ENCODE measurements around the gene MEIS2. TPM values are rescaled to one million over a fixed set of nuclear protein-coding genes. Genes with fewer than 3 reads are reported as not detected.

MEIS2 gene
- total RNA-seq, 1 donor from 2014 or later: 35.6 TPM

- H4K20me1 ChIP-seq (ENCODE audit: insufficient read depth, low read length): peaks cover 57% of the 10 kb centered on the region
- DNase-seq (ENCODE audit: low read depth) (no peak), FAIRE-seq (no peak)
- H3K79me2 ChIP-seq (ENCODE audit: insufficient read depth, low read length): peaks cover 96% of the 10 kb centered on the region
- H3K4me3 Mint-ChIP-seq (ENCODE audit: unreplicated experiment): no peak overlapping the region
- H3K27ac ChIP-seq (ENCODE audit: low read depth, low read length): no peak overlapping the region
- H3K4me1 Mint-ChIP-seq (ENCODE audit: low read depth, unreplicated experiment): peaks cover 6% of the 10 kb centered on the region
- H3K4me3 ChIP-seq (ENCODE audit: insufficient read depth, low read depth, low read length): no peak overlapping the region
- peaks cover 59% of the 10 kb centered on the region for H3K36me3 ChIP-seq (ENCODE audit: insufficient read depth, low read length)
- H3K36me3 Mint-ChIP-seq (ENCODE audit: low read depth, unreplicated experiment): peaks cover 7% of the 10 kb centered on the region
- H3K4me2 ChIP-seq (ENCODE audit: low read length): no peak overlapping the region
- no peak overlapping the region for H3K27ac Mint-ChIP-seq (ENCODE audit: unreplicated experiment)
- no peaks in the 10 kb centered on the region for H3K9me3 ChIP-seq (ENCODE audit: insufficient read depth, low read depth, low read length)
- peaks cover 7% of the 10 kb centered on the region for H3K4me1 ChIP-seq (ENCODE audit: insufficient read depth, low read length)
- no peaks in the 10 kb centered on the region for H3K9me3 Mint-ChIP-seq (ENCODE audit: unreplicated experiment)
- H3K27me3 ChIP-seq (ENCODE audit: insufficient read depth, low read length): no peaks in the 10 kb centered on the region
- H3K9ac ChIP-seq (ENCODE audit: low read length): no peak overlapping the region
- no peaks in the 10 kb centered on the region for H3K27me3 Mint-ChIP-seq (ENCODE audit: low read depth, unreplicated experiment)
- TF ChIP-seq CTCF (IDR thresholded peaks at IDR 0.05; ENCODE audit: insufficient read depth, low read depth, low read length) (no peak), EZH2 (IDR thresholded peaks at IDR 0.05; ENCODE audit: insufficient read depth, low read length) (no peak)
- no peak overlapping the region for H2AFZ ChIP-seq (ENCODE audit: low read depth, low read length)
Measured at GRCh38 chr15:37086120-37086519, 14.2 kb downstream of the MEIS2 start.

- Histone ChIP-seq H3K4me3 (ENCODE audit: insufficient read depth, low read depth, low read length) (no peak overlapping the region), H3K27me3 (ENCODE audit: insufficient read depth, low read length) (no peaks in the 10 kb centered on the region), H3K36me3 (ENCODE audit: insufficient read depth, low read length) (peaks cover 55% of the 10 kb centered on the region), H3K4me1 (ENCODE audit: insufficient read depth, low read length) (peaks cover 14% of the 10 kb centered on the region), H3K27ac (ENCODE audit: low read depth, low read length) (no peak overlapping the region), H3K79me2 (ENCODE audit: insufficient read depth, low read length) (peaks cover 91% of the 10 kb centered on the region), H3K9ac (ENCODE audit: low read length) (no peak overlapping the region), H4K20me1 (ENCODE audit: insufficient read depth, low read length) (peaks cover 50% of the 10 kb centered on the region), H3K4me2 (ENCODE audit: low read length) (no peak overlapping the region), H2AFZ (ENCODE audit: low read depth, low read length) (no peak overlapping the region), H3K9me3 (ENCODE audit: insufficient read depth, low read depth, low read length) (no peaks in the 10 kb centered on the region)
- Mint-ChIP-seq H3K4me1 (ENCODE audit: low read depth, unreplicated experiment) (peaks cover 6% of the 10 kb centered on the region), H3K27ac (ENCODE audit: unreplicated experiment) (no peak overlapping the region), H3K36me3 (ENCODE audit: low read depth, unreplicated experiment) (peaks cover 7% of the 10 kb centered on the region), H3K27me3 (ENCODE audit: low read depth, unreplicated experiment) (no peaks in the 10 kb centered on the region), H3K4me3 (ENCODE audit: unreplicated experiment) (no peak overlapping the region), H3K9me3 (ENCODE audit: unreplicated experiment) (no peaks in the 10 kb centered on the region)
- DNase-seq (ENCODE audit: low read depth): no peak
- peak; percentile 39 for FAIRE-seq
- TF ChIP-seq EZH2 (IDR thresholded peaks at IDR 0.05; ENCODE audit: insufficient read depth, low read length) (no peak), CTCF (IDR thresholded peaks at IDR 0.05; ENCODE audit: insufficient read depth, low read depth, low read length) (no peak)
Measured at GRCh38 chr15:37084602-37085001, 15.7 kb downstream of the MEIS2 start.

- Histone ChIP-seq H3K27me3 (ENCODE audit: insufficient read depth, low read length) (no peaks in the 10 kb centered on the region), H4K20me1 (ENCODE audit: insufficient read depth, low read length) (peaks cover 50% of the 10 kb centered on the region), H3K9ac (ENCODE audit: low read length) (no peak overlapping the region), H3K79me2 (ENCODE audit: insufficient read depth, low read length) (peaks cover 91% of the 10 kb centered on the region), H3K9me3 (ENCODE audit: insufficient read depth, low read depth, low read length) (no peaks in the 10 kb centered on the region), H3K4me2 (ENCODE audit: low read length) (no peak overlapping the region), H3K4me3 (ENCODE audit: insufficient read depth, low read depth, low read length) (no peak overlapping the region), H2AFZ (ENCODE audit: low read depth, low read length) (no peak overlapping the region), H3K36me3 (ENCODE audit: insufficient read depth, low read length) (peaks cover 47% of the 10 kb centered on the region), H3K4me1 (ENCODE audit: insufficient read depth, low read length) (peaks cover 20% of the 10 kb centered on the region), H3K27ac (ENCODE audit: low read depth, low read length) (no peak overlapping the region)
- Mint-ChIP-seq H3K9me3 (ENCODE audit: unreplicated experiment) (no peaks in the 10 kb centered on the region), H3K4me1 (ENCODE audit: low read depth, unreplicated experiment) (peaks cover 6% of the 10 kb centered on the region), H3K36me3 (ENCODE audit: low read depth, unreplicated experiment) (peaks cover 7% of the 10 kb centered on the region), H3K27me3 (ENCODE audit: low read depth, unreplicated experiment) (no peaks in the 10 kb centered on the region), H3K4me3 (ENCODE audit: unreplicated experiment) (no peak overlapping the region), H3K27ac (ENCODE audit: unreplicated experiment) (no peak overlapping the region)
- TF ChIP-seq CTCF (IDR thresholded peaks at IDR 0.05; ENCODE audit: insufficient read depth, low read depth, low read length) (no peak), EZH2 (IDR thresholded peaks at IDR 0.05; ENCODE audit: insufficient read depth, low read length) (no peak)
- no peak for FAIRE-seq
- no peak for DNase-seq (ENCODE audit: low read depth)
Measured at GRCh38 chr15:37083610-37084009, 16.7 kb downstream of the MEIS2 start.

Data from astrocyte (in vitro differentiated cells and primary cell).